Measurements from ENCODE around the gene MN1. TPM values are rescaled to one million over a fixed set of nuclear protein-coding genes. Genes with fewer than 3 reads are reported as not detected.

The MN1 gene
- total and polyA plus RNA-seq, 2 donors, result 0.47 to 1.4 TPM

DNA sequence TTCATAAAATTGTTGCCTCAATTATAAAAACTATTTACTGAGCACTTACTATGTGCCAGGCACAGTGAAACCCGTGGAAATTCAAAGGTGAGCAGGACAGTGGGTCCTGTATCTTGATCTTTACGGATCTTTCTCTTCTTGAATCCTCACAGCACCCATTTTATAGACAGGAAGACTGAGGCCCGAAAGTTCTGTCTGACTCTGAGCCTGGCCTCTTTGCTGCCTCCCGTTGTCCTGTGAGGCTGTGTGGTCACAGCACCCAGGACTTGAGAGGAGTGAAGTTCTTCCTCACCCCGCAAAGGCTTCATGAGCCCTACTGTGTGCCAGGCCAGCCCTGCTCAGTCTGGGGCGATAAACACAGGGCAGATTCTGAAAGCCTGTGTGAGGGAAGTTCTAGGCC is 13.4 kb upstream of the MN1 start:
- WGBS, result 95% methylated on average over 6 of the region's 6 CpGs
- Histone ChIP-seq H3K4me3 (ENCODE audit: low read length in 2 of 2) (no peak overlapping the region), H3K4me1 (ENCODE audit: control insufficient read depth in 2 of 2, insufficient read depth in 2 of 2, low read length in 2 of 2) (no peaks in the 10 kb centered on the region), H3K9me3 (ENCODE audit: control insufficient read depth in 2 of 2, insufficient read depth in 1 of 2, low read length in 1 of 2) (no peaks in the 10 kb centered on the region), H3K27ac (ENCODE audit: low read depth in 1 of 2, low read length in 1 of 2) (no peak overlapping the region), H3K36me3 (ENCODE audit: control insufficient read depth in 2 of 2, insufficient read depth in 2 of 2, low read length in 1 of 2) (no peaks in the 10 kb centered on the region), H3K27me3 (ENCODE audit: control insufficient read depth in 2 of 2, insufficient read depth in 1 of 2, low read length in 1 of 2) (no peaks in the 10 kb centered on the region)
- DNase-seq (ENCODE audit: low read depth in 6 of 9, low spot score in 9 of 9), result no peak

GRCh38 chr22:27811778-27812177 is 10.2 kb upstream of the MN1 start:
- no peaks in the 10 kb centered on the region for H3K9me3 ChIP-seq (ENCODE audit: control insufficient read depth in 2 of 2, insufficient read depth in 1 of 2, low read length in 1 of 2)
- no peaks in the 10 kb centered on the region for H3K36me3 ChIP-seq (ENCODE audit: control insufficient read depth in 2 of 2, insufficient read depth in 2 of 2, low read length in 1 of 2)
- WGBS, result 97% methylated on average over 3 of the region's 3 CpGs
- H3K27me3 ChIP-seq (ENCODE audit: control insufficient read depth in 2 of 2, insufficient read depth in 1 of 2, low read length in 1 of 2), result peaks cover 0 to 3% of the 10 kb centered on the region in 2 donors
- H3K27ac ChIP-seq (ENCODE audit: low read depth in 1 of 2, low read length in 1 of 2), result no peak overlapping the region
- H3K4me1 ChIP-seq (ENCODE audit: control insufficient read depth in 2 of 2, insufficient read depth in 2 of 2, low read length in 2 of 2), result no peaks in the 10 kb centered on the region
- H3K4me3 ChIP-seq (ENCODE audit: low read length in 2 of 2), result no peak overlapping the region
- DNase-seq (ENCODE audit: low read depth in 6 of 9, low spot score in 9 of 9), result no peak

DNA sequence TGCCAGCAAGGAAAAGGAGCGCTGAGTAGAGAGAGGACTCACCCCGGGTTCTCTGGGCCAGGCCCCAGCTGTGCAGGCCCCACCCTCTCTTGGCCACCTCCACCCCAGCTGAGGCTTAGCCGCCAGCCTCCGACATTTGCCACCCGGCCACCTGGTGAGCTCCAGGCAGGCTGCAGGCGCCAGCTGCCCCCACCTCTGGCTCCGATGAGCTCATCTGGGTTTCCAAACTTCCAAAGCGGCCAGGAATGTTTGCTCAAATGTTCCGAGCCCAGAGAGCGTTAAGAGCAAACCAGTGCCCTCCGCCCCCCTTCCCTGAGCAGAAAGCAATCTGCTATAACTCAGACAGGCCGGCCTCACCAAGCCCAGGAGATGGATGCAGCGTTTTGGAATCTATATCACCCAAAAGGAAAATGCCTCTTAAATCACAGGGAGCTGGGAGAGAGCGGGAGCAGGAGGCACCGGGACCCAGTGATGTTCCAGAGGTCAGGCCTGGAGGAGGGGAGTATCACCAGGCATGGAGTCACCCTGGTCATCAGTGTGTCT is 9.1 kb upstream of the MN1 start:
- H3K27me3 ChIP-seq (ENCODE audit: control insufficient read depth in 2 of 2, insufficient read depth in 1 of 2, low read length in 1 of 2), result peaks cover 0 to 3% of the 10 kb centered on the region in 2 donors
- H3K9me3 ChIP-seq (ENCODE audit: control insufficient read depth in 2 of 2, insufficient read depth in 1 of 2, low read length in 1 of 2), result no peaks in the 10 kb centered on the region
- no peaks in the 10 kb centered on the region for H3K36me3 ChIP-seq (ENCODE audit: control insufficient read depth in 2 of 2, insufficient read depth in 2 of 2, low read length in 1 of 2)
- 93% methylated on average over 15 of the region's 15 CpGs for WGBS
- no peak for DNase-seq (ENCODE audit: low read depth in 6 of 9, low spot score in 9 of 9)
- H3K4me3 ChIP-seq (ENCODE audit: low read length in 2 of 2), result no peak overlapping the region
- H3K4me1 ChIP-seq (ENCODE audit: control insufficient read depth in 2 of 2, insufficient read depth in 2 of 2, low read length in 2 of 2), result no peaks in the 10 kb centered on the region
- no peak overlapping the region for H3K27ac ChIP-seq (ENCODE audit: low read depth in 1 of 2, low read length in 1 of 2)

GRCh38 chr22:27809700-27810608 is 8.4 kb upstream of the MN1 start:
- no peak for DNase-seq (ENCODE audit: low read depth in 6 of 9, low spot score in 9 of 9)
- Histone ChIP-seq H3K4me1 (ENCODE audit: control insufficient read depth in 2 of 2, insufficient read depth in 2 of 2, low read length in 2 of 2) (no peaks in the 10 kb centered on the region), H3K4me3 (ENCODE audit: low read length in 2 of 2) (no peak overlapping the region), H3K27me3 (ENCODE audit: control insufficient read depth in 2 of 2, insufficient read depth in 1 of 2, low read length in 1 of 2) (peaks cover 0 to 7% of the 10 kb centered on the region in 2 donors), H3K27ac (ENCODE audit: low read depth in 1 of 2, low read length in 1 of 2) (no peak overlapping the region), H3K36me3 (ENCODE audit: control insufficient read depth in 2 of 2, insufficient read depth in 2 of 2, low read length in 1 of 2) (no peaks in the 10 kb centered on the region), H3K9me3 (ENCODE audit: control insufficient read depth in 2 of 2, insufficient read depth in 1 of 2, low read length in 1 of 2) (no peaks in the 10 kb centered on the region)
- WGBS, result 86% methylated on average over 17 of the region's 17 CpGs

- H3K27ac ChIP-seq (ENCODE audit: low read depth in 1 of 2, low read length in 1 of 2), result no peak overlapping the region
- H3K4me1 ChIP-seq (ENCODE audit: control insufficient read depth in 2 of 2, insufficient read depth in 2 of 2, low read length in 2 of 2), result peaks cover 0 to 3% of the 10 kb centered on the region in 2 donors
- peak in 1 of 9 donors; percentile 20 for DNase-seq (ENCODE audit: low read depth in 6 of 9, low spot score in 9 of 9)
- peaks cover 0 to 14% of the 10 kb centered on the region in 2 donors for H3K27me3 ChIP-seq (ENCODE audit: control insufficient read depth in 2 of 2, insufficient read depth in 1 of 2, low read length in 1 of 2)
- no peaks in the 10 kb centered on the region for H3K9me3 ChIP-seq (ENCODE audit: control insufficient read depth in 2 of 2, insufficient read depth in 1 of 2, low read length in 1 of 2)
- WGBS, result 4% methylated on average over 5 of the region's 5 CpGs
- no peak overlapping the region for H3K4me3 ChIP-seq (ENCODE audit: low read length in 2 of 2)
- H3K36me3 ChIP-seq (ENCODE audit: control insufficient read depth in 2 of 2, insufficient read depth in 2 of 2, low read length in 1 of 2), result no peaks in the 10 kb centered on the region
Measured at GRCh38 chr22:27809226-27809603, 7.7 kb upstream of the MN1 start.

DNA sequence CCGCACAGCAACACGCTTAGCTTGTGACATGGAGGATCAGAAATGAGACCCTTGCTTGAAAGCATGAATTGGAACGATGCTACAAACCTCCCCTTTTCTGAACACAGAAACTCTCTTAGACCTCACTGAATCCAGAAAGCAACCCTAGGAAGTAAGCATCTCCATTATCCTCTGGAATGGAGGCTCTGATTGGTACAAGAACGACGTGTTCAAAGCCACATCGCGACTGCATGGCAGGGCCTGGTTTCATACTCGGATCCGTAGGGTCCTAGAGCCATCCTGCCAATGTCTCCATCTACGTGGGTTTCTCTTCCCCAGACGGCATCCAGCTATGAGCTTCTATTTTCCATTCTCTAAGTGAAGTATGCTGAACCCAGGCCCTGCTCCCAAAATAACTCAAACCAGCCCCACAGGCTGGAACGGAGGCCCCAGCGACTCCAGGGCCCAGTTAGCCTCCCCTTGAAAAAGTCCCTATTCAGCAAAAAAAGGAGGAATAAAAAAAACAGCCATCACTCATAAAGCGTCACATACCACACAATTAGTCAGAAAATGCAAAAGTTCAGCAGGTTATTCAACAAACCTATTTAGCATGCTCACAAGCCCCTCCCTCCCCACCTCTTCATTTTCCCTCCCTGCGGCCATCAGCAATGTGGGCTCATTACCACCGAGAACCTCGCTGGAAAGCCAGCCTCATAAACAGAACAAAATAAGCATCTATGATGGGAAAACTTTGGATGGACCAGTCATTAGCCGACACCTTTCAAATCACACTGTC is 7.1 kb upstream of the MN1 start:
- Histone ChIP-seq H3K9me3 (ENCODE audit: control insufficient read depth in 2 of 2, insufficient read depth in 1 of 2, low read length in 1 of 2) (no peaks in the 10 kb centered on the region), H3K4me1 (ENCODE audit: control insufficient read depth in 2 of 2, insufficient read depth in 2 of 2, low read length in 2 of 2) (peaks cover 0 to 3% of the 10 kb centered on the region in 2 donors), H3K4me3 (ENCODE audit: low read length in 2 of 2) (no peak overlapping the region), H3K27me3 (ENCODE audit: control insufficient read depth in 2 of 2, insufficient read depth in 1 of 2, low read length in 1 of 2) (peaks cover 1 to 19% of the 10 kb centered on the region in 2 donors), H3K27ac (ENCODE audit: low read depth in 1 of 2, low read length in 1 of 2) (no peak overlapping the region), H3K36me3 (ENCODE audit: control insufficient read depth in 2 of 2, insufficient read depth in 2 of 2, low read length in 1 of 2) (no peaks in the 10 kb centered on the region)
- DNase-seq (ENCODE audit: low read depth in 6 of 9, low spot score in 9 of 9), result no peak
- WGBS, result 93% methylated on average over 18 of the region's 18 CpGs

- Histone ChIP-seq H3K27me3 (ENCODE audit: control insufficient read depth in 2 of 2, insufficient read depth in 1 of 2, low read length in 1 of 2) (peaks cover 27 to 44% of the 10 kb centered on the region in 2 donors), H3K36me3 (ENCODE audit: control insufficient read depth in 2 of 2, insufficient read depth in 2 of 2, low read length in 1 of 2) (no peaks in the 10 kb centered on the region), H3K4me1 (ENCODE audit: control insufficient read depth in 2 of 2, insufficient read depth in 2 of 2, low read length in 2 of 2) (peaks cover 0 to 3% of the 10 kb centered on the region in 2 donors), H3K4me3 (ENCODE audit: low read length in 2 of 2) (no peak overlapping the region), H3K27ac (ENCODE audit: low read depth in 1 of 2, low read length in 1 of 2) (no peak overlapping the region), H3K9me3 (ENCODE audit: control insufficient read depth in 2 of 2, insufficient read depth in 1 of 2, low read length in 1 of 2) (no peaks in the 10 kb centered on the region)
- DNase-seq (ENCODE audit: low read depth in 6 of 9, low spot score in 9 of 9), result no peak
- 94% methylated on average over 7 of the region's 7 CpGs for WGBS
Measured at GRCh38 chr22:27805841-27806240, 4.3 kb upstream of the MN1 start.

DNA sequence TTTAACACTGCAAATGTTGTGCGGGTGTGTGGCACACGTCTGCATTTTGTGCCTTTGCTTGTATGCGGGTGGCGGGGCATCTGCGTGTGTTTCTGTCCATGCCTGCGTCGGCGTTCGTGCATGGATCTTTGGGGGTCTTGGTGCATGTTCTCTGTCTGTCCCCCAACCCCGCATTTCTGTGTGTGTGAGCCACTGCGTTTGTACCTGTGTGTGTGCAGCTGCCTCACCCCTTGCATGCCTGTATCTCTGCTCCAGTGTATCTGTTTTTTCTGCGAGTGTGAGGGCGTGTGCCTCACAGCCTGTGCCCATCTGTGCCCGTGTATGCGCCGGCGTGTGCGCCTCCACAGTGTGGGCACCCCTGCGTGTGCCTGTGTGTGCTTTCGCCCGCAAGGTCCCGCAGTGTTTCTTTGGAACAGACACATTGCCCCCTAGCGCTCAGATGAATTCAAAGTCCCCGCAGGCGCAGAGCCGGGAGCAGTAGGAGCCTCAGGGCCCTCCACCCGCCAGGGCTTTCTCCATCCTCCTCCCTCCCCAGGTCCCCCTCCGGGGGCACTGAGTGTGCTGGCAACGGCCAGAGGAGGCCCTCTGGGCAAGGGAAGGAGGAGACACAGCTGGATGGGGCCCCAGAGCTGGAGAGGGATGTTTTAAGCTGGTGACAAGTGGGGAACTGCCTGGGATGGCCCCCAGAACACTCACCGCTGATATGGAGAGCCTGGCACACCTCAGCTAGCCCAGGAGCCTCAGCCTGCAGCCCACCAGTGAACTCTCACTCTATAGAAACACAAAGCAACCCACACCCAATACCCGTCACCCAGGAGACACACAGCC is 3.1 kb upstream of the MN1 start:
- Histone ChIP-seq H3K36me3 (ENCODE audit: control insufficient read depth in 2 of 2, insufficient read depth in 2 of 2, low read length in 1 of 2) (no peaks in the 10 kb centered on the region), H3K4me3 (ENCODE audit: low read length in 2 of 2) (no peak overlapping the region), H3K4me1 (ENCODE audit: control insufficient read depth in 2 of 2, insufficient read depth in 2 of 2, low read length in 2 of 2) (peaks cover 4 to 8% of the 10 kb centered on the region in 2 donors), H3K27ac (ENCODE audit: low read depth in 1 of 2, low read length in 1 of 2) (no peak overlapping the region), H3K27me3 (ENCODE audit: control insufficient read depth in 2 of 2, insufficient read depth in 1 of 2, low read length in 1 of 2) (peaks cover 37 to 55% of the 10 kb centered on the region in 2 donors), H3K9me3 (ENCODE audit: control insufficient read depth in 2 of 2, insufficient read depth in 1 of 2, low read length in 1 of 2) (no peaks in the 10 kb centered on the region)
- peak in 5 of 9 donors; percentile 21 to 62 (median 31) for DNase-seq (ENCODE audit: low read depth in 6 of 9, low spot score in 9 of 9)
- WGBS, result 33% methylated on average over 31 of the region's 31 CpGs

Data from thymus (tissue), 11 donors.